ENCODE results near the gene ELFN1.

- no peak for TF ChIP-seq CTCF (IDR thresholded peaks at IDR 0.05)
- no peak for TF ChIP-seq POLR2A (IDR thresholded peaks at IDR 0.05)
These were observed 28.3 kb upstream of the ELFN1 start for GRCh38 chr7:1641661-1642260.

Measured in esophagus squamous epithelium (tissue), 4 donors.